ENCODE data around the gene IL1RAPL2.
"Not testable (repeated sequence)": the region's sequence is repeated elsewhere in the genome, so short reads cannot be mapped to it uniquely, and the experiment has no call there.

Gene IL1RAPL2

DNA sequence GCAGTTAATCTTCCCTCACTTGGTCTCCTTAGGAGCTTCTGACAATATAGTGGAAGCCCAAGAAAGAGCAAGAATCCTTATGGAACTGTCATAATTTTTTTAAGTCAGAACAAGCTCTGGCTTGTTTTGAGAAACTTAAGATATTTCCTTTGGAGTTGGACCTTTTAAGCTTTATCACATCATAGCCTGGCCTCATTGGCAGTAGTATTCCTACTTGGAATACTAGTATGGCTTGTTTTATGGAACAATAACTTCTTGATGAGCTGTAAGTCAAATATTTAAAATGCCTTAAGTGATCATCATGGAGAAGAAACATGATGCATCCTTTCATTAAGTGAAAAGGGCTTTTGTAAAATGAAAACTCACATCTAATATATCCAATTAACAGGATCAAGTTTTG is 1178.3 kb downstream of the IL1RAPL2 start:
- DNase-seq, result no peak

DNA sequence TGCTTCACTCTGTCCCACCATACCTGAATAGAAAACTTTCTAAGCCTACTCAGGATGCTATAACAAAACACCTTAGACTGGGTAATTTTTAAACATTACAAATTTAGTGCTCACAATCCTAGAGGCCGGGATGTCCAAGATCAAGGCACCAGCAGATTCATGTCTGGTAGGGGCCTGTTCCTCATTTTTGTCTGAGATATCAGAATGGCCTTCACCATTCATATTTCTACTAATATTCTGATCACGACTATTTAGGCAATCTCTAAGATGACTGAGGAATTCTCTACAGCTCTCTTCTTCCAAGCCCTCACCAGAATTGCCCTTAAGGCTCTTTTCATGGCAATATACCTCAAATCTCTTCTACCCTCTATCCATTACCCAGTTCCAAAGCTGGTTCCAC is 1178.9 kb downstream of the IL1RAPL2 start:
- DNase-seq, result no peak

DNA sequence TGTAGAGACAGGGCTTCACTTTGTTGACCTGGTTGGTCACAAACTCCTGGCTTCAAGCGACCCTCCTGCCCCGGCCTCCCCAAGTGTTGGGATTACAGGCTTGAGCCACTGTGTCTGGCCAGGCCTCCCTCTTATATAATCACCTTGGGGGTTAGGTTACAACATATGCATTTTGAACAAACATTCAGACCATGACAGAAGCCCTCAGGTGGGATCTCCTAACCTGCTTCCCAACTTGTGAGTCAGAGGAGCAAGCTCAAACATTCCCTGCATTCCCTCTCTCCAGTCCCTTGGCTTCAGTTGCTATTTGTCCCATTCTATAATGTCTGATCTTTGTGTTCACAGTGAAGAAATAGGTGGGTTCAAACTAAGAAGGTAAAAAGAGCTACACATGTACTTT is 1179.9 kb downstream of the IL1RAPL2 start:
- no peak for DNase-seq

DNA sequence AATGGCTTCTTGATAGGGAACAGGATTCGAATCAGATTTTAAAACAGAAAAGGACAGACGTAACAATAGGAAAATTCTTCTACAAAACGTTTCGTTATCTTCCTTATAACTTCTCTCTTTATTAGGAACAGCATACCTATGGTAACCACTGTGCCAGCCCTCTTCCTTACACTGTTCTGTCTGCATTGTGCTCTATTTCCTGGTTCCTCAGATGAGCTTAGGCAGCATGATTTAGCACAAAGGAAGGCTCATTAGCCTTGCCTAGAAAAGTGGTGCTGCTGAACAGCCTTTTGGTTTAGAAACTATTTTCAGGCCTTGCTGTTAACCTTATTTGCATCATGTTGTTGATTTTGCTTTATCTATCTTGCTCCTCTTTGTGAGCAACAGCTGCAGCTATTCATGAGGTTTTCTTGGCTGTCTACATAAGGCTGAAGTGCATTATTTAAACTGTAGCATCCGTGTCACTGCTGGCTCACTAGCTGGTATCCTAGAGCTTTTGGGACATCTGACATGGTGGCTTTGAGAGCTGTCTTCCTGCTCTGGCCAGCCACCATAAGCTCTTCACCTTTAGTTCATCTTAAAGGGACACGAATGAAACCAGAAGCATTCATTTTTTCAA is 1186.4 kb downstream of the IL1RAPL2 start:
- DNase-seq, result no peak

DNA sequence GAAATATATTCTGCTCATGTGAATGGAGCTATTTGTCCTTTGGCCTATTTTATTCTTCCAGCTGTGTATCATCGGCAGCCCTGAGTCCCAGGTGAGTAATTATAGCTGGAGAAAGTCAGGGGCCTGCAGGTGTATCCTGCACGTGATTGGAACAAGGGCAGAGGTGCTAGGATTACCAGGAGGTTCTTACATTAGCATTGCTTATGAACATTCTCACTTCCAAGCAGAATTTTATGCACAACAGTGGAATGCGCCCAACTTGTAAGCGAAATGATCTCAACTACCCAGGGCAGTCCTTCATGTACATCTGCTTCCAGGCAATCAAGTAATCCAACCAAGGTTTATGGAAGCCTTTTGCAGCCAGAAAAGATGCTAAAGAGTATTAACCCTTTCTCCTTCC is 1187.4 kb downstream of the IL1RAPL2 start:
- no peak for DNase-seq

DNA sequence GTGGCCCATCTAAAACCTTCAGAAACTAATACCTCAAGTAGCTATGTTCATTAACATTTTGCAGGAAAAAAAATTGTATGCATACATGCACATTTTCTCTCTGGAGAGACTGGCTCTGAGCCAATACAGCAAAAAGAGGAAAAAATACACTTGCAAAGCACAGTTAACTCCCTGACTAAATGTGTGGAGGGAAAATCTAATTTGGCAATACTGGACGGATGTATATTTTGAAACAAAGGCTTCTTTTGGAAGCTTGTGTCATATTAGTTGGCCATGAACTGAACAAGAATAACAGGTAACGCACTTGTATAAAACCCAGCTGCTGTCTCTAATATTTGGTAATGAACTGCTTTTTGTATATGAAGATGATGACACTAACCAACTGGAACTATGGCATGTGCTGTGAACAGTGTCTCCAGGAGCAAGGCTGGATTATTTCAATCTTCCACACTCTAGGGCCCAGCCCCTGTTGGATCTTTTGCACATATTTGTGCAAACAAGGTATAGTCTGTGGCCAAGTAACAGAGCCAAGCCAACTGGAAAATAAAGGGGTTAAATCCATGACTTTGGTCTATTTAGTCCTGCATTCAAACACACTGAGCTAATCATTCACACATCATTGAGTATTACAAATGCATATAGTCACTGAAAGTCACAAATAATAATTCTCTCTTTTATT is 1188.4 kb downstream of the IL1RAPL2 start:
- no peak for DNase-seq

DNA sequence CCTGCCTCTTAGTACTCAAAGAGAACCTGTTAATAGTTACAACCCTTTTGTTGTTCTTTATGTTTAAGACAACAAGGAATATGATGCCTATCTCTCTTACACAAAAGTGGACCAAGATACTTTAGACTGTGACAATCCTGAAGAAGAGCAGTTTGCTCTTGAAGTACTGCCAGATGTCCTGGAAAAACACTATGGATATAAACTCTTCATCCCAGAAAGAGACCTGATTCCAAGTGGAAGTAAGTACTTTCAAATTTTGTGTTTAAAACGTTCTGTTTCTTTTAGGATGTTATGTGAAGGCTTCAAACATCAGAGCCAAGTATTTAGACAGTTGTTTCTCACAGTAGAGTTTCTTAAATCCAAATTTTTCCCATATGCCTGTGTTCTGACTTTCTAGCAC is 1189.1 kb downstream of the IL1RAPL2 start:
- no peak for DNase-seq

DNA sequence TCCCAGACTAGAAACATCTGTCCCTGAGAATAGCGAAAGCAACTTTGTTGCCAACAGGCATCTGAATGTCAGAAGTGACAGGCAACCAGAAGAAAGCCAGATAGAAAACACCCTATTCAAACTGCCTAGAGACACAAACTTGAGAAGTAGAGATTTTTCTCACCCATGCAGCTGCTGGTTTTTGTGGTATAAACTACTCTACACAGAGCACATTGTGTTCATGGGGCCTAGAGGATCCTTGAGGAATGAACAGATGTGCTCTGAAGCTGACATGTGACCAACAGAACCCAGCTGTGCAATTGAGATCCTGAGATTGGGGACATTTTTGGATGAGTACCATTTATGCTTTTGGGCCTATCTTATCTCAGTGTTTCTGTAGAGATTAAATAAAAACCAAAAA is 1192.8 kb downstream of the IL1RAPL2 start:
- DNase-seq, result no peak

DNA sequence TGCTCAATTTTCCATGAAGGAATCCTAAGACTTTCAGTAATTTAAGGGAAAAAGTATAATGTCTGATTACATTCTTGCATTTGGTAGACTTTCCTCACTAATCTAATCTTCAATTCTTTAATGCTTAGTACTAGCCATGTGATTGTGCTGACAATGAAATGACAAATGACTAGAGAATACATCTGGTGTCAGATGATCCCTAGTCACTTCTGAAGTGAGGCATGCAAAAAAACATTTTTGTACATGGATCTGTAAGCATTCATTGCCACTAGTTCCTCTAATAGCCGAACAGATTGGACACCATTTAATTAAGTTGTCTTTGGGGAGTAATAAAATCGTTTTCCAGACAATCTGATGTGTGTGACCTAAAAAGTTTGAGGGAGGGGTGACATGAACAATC is 1193.6 kb downstream of the IL1RAPL2 start:
- DNase-seq, result no peak

DNA sequence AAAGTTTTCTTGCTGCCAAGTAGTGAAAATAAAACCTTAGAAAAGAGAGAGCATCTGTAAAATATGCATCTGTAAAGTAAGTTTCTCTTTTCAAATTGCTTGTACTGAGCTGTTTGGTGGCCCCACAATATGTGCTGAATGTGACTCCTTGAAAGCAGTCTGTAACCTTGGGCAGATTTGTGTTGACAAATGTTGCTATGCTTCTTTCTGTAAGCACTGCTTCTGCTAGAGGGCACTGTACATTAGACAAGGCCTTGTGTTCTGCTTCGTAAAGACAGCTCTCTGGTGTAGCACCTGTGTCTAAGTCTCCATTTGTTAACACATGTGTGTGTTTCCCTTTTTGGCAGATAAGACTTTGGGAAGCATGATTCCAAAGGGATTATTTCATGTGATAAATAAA is 1199.7 kb downstream of the IL1RAPL2 start:
- DNase-seq, result no peak

DNA sequence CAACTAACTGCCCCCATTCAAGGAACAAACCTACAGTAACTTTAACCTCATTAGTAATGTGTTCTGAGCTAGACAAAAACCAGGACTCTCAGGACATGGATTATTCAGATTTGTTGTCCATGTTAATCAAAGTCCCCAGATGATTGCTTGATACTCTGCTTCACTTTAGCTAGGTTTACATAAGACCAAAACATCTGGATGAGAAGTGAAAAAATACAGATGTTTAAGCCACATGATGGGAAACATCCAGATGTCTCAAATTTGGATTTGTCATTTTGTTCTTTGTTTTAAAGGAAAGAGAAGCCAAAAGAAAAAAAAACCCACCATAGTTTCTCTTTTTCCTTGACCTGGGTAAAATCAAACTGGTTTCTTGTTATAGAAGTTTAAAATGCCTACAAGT is 1207.8 kb downstream of the IL1RAPL2 start:
- DNase-seq, result no peak

DNA sequence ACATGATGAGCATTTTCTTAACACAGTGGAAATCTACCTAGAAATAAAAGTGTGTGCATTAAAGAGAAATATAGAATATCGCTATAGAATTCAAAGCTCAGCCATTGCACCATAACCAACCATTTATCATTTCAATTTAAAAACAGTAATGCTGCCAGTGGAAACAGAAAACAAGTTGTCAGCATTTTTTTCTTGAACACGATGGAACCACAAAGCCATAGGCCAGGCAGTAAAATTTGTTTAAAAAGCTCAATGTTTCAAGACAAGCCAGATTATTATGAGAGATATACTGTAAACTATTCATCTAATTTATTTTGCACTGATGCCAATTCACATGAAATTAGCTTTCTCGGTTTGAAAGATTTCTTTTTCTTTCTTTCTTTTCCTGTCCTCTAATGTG is 1209.7 kb downstream of the IL1RAPL2 start:
- no peak for DNase-seq

DNA sequence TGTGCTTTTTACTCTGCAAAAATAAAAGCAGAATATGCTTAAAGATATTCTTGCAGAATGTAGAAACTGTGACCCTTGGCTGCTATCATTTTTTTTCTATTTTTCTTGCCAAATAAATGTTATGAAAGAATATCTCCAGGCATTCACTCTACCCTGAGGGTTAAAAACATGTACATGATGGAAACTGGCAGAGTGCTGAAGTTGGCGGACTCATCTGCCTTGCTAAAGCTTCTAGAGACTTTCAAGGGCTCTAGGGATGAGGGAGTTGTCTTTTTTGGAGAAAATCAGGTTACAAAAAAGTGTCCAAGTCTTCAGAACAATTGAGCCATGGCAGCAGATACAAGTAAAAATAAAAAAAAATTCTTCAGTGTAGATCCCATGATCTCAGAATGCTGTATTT is 1215.8 kb downstream of the IL1RAPL2 start:
- DNase-seq, result no peak

DNA sequence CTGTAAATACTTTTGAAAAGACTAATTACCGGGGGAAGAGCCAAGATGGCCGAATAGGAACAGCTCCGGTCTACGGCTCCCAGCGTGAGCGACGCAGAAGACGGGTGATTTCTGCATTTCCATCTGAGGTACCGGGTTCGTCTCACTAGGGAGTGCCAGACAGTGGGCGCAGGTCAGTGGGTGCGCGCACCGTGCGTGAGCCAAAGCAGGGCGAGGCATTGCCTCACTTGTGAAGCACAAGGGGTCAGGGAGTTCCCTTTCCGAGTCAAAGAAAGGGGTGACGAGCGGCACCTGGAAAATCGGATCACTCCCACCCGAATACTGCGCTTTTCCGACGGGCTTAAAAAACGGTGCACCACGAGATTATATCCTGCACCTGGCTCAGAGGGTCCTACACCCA is 1230.9 kb downstream of the IL1RAPL2 start:
- not testable (repeated sequence) for DNase-seq

DNA sequence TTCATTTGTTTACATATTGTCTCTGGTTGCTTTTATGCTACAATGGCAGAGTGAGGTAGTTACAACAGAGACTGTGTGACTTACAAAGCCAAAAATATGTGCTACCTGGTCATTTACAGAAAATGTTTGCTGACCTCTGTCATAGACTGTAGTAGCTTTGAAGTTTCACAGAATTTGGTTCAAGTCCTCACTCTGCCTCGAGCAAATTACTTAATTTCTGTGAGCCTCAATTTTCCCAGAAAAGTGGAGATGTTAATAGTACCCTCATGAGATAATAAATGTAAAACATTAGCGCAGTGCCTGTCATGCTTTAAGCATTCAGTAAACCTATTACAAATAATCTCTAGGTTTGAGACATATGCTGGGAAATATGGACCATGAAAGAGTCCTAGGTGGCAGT is 1237.9 kb downstream of the IL1RAPL2 start:
- no peak for DNase-seq

DNA sequence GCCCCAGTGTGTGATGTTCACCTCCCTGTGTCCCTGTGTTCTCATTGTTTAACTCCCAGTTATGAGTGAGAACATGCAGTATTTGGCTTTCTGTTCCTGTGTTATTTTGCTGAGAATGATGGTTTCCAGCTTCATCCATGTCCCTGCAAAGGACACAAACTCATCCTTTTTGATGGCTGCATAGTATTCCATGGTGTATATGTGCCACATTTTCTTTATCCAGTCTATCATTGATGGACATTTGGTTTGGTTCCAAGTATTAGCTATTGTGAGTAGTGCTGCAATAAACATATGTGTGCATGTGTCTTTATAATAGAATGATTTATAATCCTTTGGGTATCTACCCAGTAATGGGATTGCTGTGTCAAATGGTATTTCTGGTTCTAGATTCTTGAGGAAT is 1239.7 kb downstream of the IL1RAPL2 start:
- DNase-seq, result not testable (repeated sequence)

DNA sequence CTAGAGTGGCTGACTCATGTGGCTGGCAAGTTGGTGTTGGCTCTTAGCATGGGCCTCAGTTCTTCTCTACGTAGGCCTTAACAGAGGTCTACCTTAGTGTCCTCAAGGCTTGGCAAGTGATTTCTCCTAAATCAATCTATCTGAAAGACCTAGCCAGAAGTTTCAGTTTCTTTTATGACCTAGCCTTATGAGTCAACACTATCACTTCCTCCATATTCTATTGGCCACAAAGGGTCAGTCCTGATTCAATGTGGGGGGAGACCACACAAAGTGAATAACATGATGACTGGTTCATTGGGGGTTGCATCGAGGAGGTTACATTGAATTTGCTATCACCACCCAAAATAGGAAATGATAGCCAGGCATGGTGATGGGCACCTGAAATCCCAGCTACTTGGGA is 1250.5 kb downstream of the IL1RAPL2 start:
- no peak for DNase-seq

Measured in activated gamma-delta T cell treated with Interleukin-2 at 50 U/mL for 16 hours (primary cell).